H1 (cell line): ENCODE measurements around the gene FBXL16. TPM values are rescaled to one million over a fixed set of nuclear protein-coding genes. Genes with fewer than 3 reads are reported as not detected.

ENCODE experiments used
- CTCF ChIA-PET: fragments of 300-600 bp; sonication (Branson Sonifier 250); formaldehyde crosslinking; loops from one replicate; lab custom pipeline; 2021; ENCODE audit not compliant: partially characterized antibody; lab: Charles Lee
- POLR2A ChIA-PET: fragments of 300-600 bp; sonication (Branson Sonifier 250); formaldehyde crosslinking; loops from one replicate; lab custom pipeline; 2021; ENCODE audit warnings: inconsistent platforms; ENCODE audit not compliant: partially characterized antibody; lab: Charles Lee
- DNase-seq, 2 experiments: peaks; one replicate each; pipeline versions ENCODE4 v3.0.0 to v3.0.0-alpha.2; 2010 to 2022; ENCODE audit warnings: low spot score in 2 of 2, low read depth in 1 of 2, mixed read lengths in 1 of 2
- FAIRE-seq: peaks from 2 replicates; lab custom pipeline; 2011; peaks lifted over from hg19 to GRCh38; lab: Jason Lieb, UNC
- H2AFZ ChIP-seq: 2 replicates; pipeline ENCODE4 v1.8.1; 2012; ENCODE audit warnings: low read length, inconsistent platforms
- H2AK5ac ChIP-seq: 2 replicates; pipeline ENCODE4 v1.6.1; 2013; ENCODE audit warnings: low read depth, low read length
- H2BK120ac ChIP-seq: replicated peaks from 2 replicates; pipeline ENCODE3; 2013; ENCODE audit warnings: low read depth, low read length, inconsistent platforms
- H2BK12ac ChIP-seq: 2 replicates; pipeline ENCODE4 v1.6.1; 2013; ENCODE audit warnings: low read depth, low read length
- H2BK15ac ChIP-seq: 2 replicates; pipeline ENCODE4 v1.6.1; 2013; ENCODE audit warnings: low read length
- H2BK20ac ChIP-seq: 2 replicates; pipeline ENCODE4 v1.6.1; 2013; ENCODE audit warnings: low read length
- H2BK5ac ChIP-seq: 2 replicates; pipeline ENCODE4 v1.6.1; 2013; ENCODE audit warnings: low read depth, low read length
- H3K14ac ChIP-seq: 2 replicates; pipeline ENCODE4 v1.6.1; 2013; ENCODE audit warnings: inconsistent platforms; ENCODE audit not compliant: insufficient read length
- H3K18ac ChIP-seq: 2 replicates; pipeline ENCODE4 v1.6.1; 2013; ENCODE audit warnings: low read length; ENCODE audit errors: extremely low read depth
- H3K23ac ChIP-seq: 2 replicates; pipeline ENCODE4 v1.6.1; 2013; ENCODE audit warnings: inconsistent platforms; ENCODE audit not compliant: insufficient read length
- H3K23me2 ChIP-seq: 2 replicates; pipeline ENCODE4 v1.6.1; 2013; ENCODE audit warnings: low read depth, low read length
- H3K27ac ChIP-seq: 2 replicates; pipeline ENCODE4 v1.6.1; 2011; ENCODE audit warnings: low read depth, low read length, inconsistent platforms
- H3K27me3 ChIP-seq, 4 experiments: replicated peaks in 1 of 4; 1 replicate in 1 of 4; 2 replicates in 3 of 4; pipeline versions ENCODE4 v1.6.1 to v1.8.1; 2011 to 2013; ENCODE audit warnings: low read length in 3 of 4, mild to moderate bottlenecking in 3 of 4, inconsistent platforms in 2 of 4, mixed read lengths in 2 of 4, moderate library complexity in 1 of 4; ENCODE audit not compliant: control insufficient read depth in 3 of 4, insufficient read depth in 3 of 4; ENCODE audit errors: extremely low read depth in 1 of 4
- H3K36me3 ChIP-seq, 4 experiments: 2 replicates each; pipeline versions ENCODE4 v1.6.1 to v1.8.1; 2011 to 2013; ENCODE audit warnings: mild to moderate bottlenecking in 4 of 4, low read length in 3 of 4, moderate library complexity in 2 of 4, control low read depth in 1 of 4, inconsistent platforms in 1 of 4; ENCODE audit not compliant: insufficient read depth in 4 of 4, control insufficient read depth in 2 of 4
- H3K4ac ChIP-seq: replicated peaks from 2 replicates; pipeline ENCODE3; 2013; ENCODE audit warnings: low read length, low read depth, mixed read lengths, inconsistent platforms; ENCODE audit not compliant: insufficient read length
- H3K4me1 ChIP-seq, 4 experiments: replicated peaks in 1 of 4; 1 replicate in 1 of 4; 2 replicates in 3 of 4; pipeline versions ENCODE4 v1.6.1 to v1.8.1; 2011 to 2013; ENCODE audit warnings: low read length in 3 of 4, inconsistent platforms in 2 of 4, mixed read lengths in 1 of 4; ENCODE audit not compliant: insufficient read depth in 4 of 4, control insufficient read depth in 3 of 4
- H3K4me2 ChIP-seq, 2 experiments: 2 replicates each; pipeline versions ENCODE4 v1.6.1 to v1.8.1; 2011 to 2013; ENCODE audit warnings: low read depth in 2 of 2, low read length in 2 of 2, control low read depth in 1 of 2, inconsistent platforms in 1 of 2, mild to moderate bottlenecking in 1 of 2; ENCODE audit not compliant: insufficient read depth in 1 of 2
- H3K4me3 ChIP-seq, 4 experiments: fragments of 200-600, 300-600 bp in 1 of 4; sonication (generic), shearing (Covaris generic), sonication (Bioruptor Twin) in 1 of 4; 2 replicates each; pipeline versions ENCODE4 v1.5.1 to v1.8.1; 2011 to 2016; ENCODE audit warnings: low read length in 4 of 4, low read depth in 3 of 4, control low read depth in 2 of 4, inconsistent platforms in 2 of 4, mild to moderate bottlenecking in 2 of 4, mixed read lengths in 1 of 4, moderate library complexity in 1 of 4; ENCODE audit not compliant: insufficient read depth in 2 of 4; ENCODE audit errors: extremely low read depth in 1 of 4
- H3K56ac ChIP-seq: replicated peaks from 2 replicates; pipeline ENCODE3; 2013; ENCODE audit warnings: low read depth, mild to moderate bottlenecking, mixed read lengths, low read length, inconsistent platforms; ENCODE audit not compliant: insufficient read length
- H3K79me1 ChIP-seq: 2 replicates; pipeline ENCODE4 v1.6.1; 2013; ENCODE audit warnings: low read depth, low read length, control low read depth
- H3K79me2 ChIP-seq, 2 experiments: 2 replicates each; pipeline versions ENCODE4 v1.6.1 to v1.8.1; 2012 to 2013; ENCODE audit warnings: low read length in 2 of 2, mild to moderate bottlenecking in 2 of 2, inconsistent platforms in 1 of 2; ENCODE audit not compliant: insufficient read depth in 2 of 2, control insufficient read depth in 1 of 2
- H3K9ac ChIP-seq, 4 experiments: replicated peaks in 1 of 4; 1 replicate in 1 of 4; 2 replicates in 3 of 4; pipeline versions ENCODE4 v1.6.1 to v1.8.1; 2011 to 2013; ENCODE audit warnings: low read depth in 3 of 4, low read length in 3 of 4, control low read depth in 2 of 4, mild to moderate bottlenecking in 2 of 4, moderate library complexity in 2 of 4, inconsistent platforms in 1 of 4; ENCODE audit errors: extremely low read depth in 1 of 4
- H3K9me3 ChIP-seq, 2 experiments: 2 replicates each; pipeline versions ENCODE4 v1.6.1 to v1.8.1; 2012 to 2013; ENCODE audit warnings: mild to moderate bottlenecking in 2 of 2, moderate library complexity in 2 of 2, control low read depth in 1 of 2, inconsistent platforms in 1 of 2, low read depth in 1 of 2, low read length in 1 of 2, mixed read lengths in 1 of 2; ENCODE audit not compliant: insufficient read depth in 2 of 2
- H4K20me1 ChIP-seq, 2 experiments: replicated peaks in 1 of 2; 2 replicates each; pipeline versions ENCODE3 to v1.8.1; 2011 to 2013; ENCODE audit warnings: inconsistent platforms in 2 of 2, low read length in 2 of 2, mild to moderate bottlenecking in 1 of 2; ENCODE audit not compliant: insufficient read depth in 2 of 2, control insufficient read depth in 1 of 2
- H4K5ac ChIP-seq: 2 replicates; pipeline ENCODE4 v1.6.1; 2013; ENCODE audit warnings: low read length, low read depth, mixed read lengths, inconsistent platforms; ENCODE audit not compliant: insufficient read length
- H4K8ac ChIP-seq: 2 replicates; pipeline ENCODE4 v1.8.0; 2013; ENCODE audit warnings: mild to moderate bottlenecking, moderate library complexity, low read length, inconsistent platforms; ENCODE audit not compliant: insufficient read depth; ENCODE audit errors: extremely low read depth
- H4K91ac ChIP-seq: replicated peaks from 2 replicates; pipeline ENCODE3; 2013; ENCODE audit warnings: low read length, mixed read lengths, inconsistent platforms; ENCODE audit not compliant: insufficient read length
- CHD1 ChIP-seq: IDR thresholded peaks from 2 replicates; pipeline ENCODE4 v1.6.1; 2012; ENCODE audit warnings: low read depth, low read length, improper control_type of control experiment
- HDAC6 ChIP-seq: IDR thresholded peaks from one replicate; pipeline ENCODE4 v1.7.1; 2012; ENCODE audit warnings: low read depth, mild to moderate bottlenecking, inconsistent platforms, low read length, moderate library complexity
- POLR2AphosphoS5 ChIP-seq: IDR thresholded peaks from 2 replicates; pipeline ENCODE4 v1.6.1; 2011; ENCODE audit warnings: low read depth, low read length
- POU5F1 ChIP-seq: IDR thresholded peaks from 2 replicates; pipeline ENCODE4 v1.6.1; 2011; ENCODE audit warnings: low read depth, mild to moderate bottlenecking, low read length, moderate library complexity
- ZNF274 ChIP-seq: IDR thresholded peaks from 2 replicates; pipeline ENCODE4 v1.7.0; 2012; ENCODE audit warnings: low read length, borderline replicate concordance; ENCODE audit errors: extremely low read depth
- WGBS, 2 experiments: shearing (Covaris generic) in 1 of 2; methylation state at CpG; one replicate each; pipeline versions ENCODE4 v1.1.6 to v1.1.7; 2013 to 2015; ENCODE audit warnings: low lambda C conversion rate in 2 of 2, mixed read lengths in 2 of 2, inconsistent platforms in 1 of 2, low coverage in 1 of 2, missing lambda C conversion rate in 1 of 2; ENCODE audit not compliant: insufficient replicate concordance in 2 of 2, insufficient coverage in 1 of 2, insufficient read length in 1 of 2; ENCODE audit errors: extremely low coverage in 1 of 2, missing lambda C conversion rate in 1 of 2; 5-methylcytosine and 5-hydroxymethylcytosine counted together
- polyA plus RNA-seq, 7 experiments: library from polyadenylated mRNA; depleted of rRNA in 3 of 7; stranded (reverse) in 5 of 7; unstranded in 2 of 7; fragments of >200 nt in 5 of 7; fragments of 200-250 nt in 2 of 7; gene quantifications; 1 replicate in 5 of 7; 2 replicates in 1 of 7; 4 replicates in 1 of 7; pipeline versions ENCODE4 v1.2.1 to v1.2.3, GENCODE V29; 2011 to 2013; ENCODE audit warnings: missing spikeins in 2 of 7, mixed read lengths in 2 of 7
- total RNA-seq: library from RNA; stranded (reverse); fragmentation: NEBNext Ultra II Directional; extraction: Animal tissue kit (Norgen Biotek cat#: 25700); gene quantifications from 2 replicates; pipeline ENCODE4 v1.2.1, GENCODE V29; 2021

FBXL16 gene
- total and polyA plus RNA-seq, 2 of the 8 experiments (the other 6 are each of a cell fraction or from before 2014, with no cell fraction given): 12.5 to 12.8 TPM

DNA sequence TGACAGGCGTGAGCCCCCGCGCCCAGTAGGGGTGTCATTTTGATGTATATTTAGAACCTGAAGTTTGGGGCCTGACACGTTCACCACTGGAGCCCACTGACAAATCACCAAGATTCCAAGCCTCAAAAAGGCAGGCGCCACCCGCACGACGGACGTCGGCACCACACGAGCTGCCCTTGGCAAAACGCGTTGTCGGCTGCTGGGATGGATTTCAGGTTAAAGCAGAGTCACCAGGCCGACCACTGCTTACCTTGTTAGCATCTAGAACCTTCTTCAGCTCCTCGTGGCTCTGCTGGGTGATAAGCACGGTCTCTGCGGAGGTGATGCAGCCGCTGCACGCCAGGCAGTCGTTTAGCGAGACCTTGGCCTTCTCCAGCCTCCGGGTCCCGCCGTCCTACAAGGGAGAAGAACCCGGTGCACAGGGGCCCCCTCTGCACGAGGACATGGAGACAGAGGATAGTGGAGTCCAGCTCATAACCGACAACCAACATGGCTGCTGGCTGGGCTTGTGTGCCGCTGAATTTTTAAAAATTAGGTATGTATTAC lies 31.4 kb upstream of the FBXL16 start:
- Histone ChIP-seq H3K79me2 (no peaks in the 10 kb centered on the region), H2BK15ac (no peak overlapping the region), H3K14ac (no peak overlapping the region), H4K91ac (no peak overlapping the region), H3K79me1 (no peaks in the 10 kb centered on the region), H2BK5ac (no peak overlapping the region), H3K4me3 (no peak overlapping the region), H3K4me1 (peaks cover 0 to 9% (median 3%) of the 10 kb centered on the region in 4 experiments; a peak in 5 of 7 replicates), H2AFZ (no peak overlapping the region), H3K9ac (no peak overlapping the region; a peak in 1 of 7 replicates), H3K9me3 (no peaks in the 10 kb centered on the region), H3K36me3 (peaks cover 0 to 3% (median 2%) of the 10 kb centered on the region in 4 experiments; a peak in 2 of 8 replicates), H3K4me2 (no peak overlapping the region), H4K5ac (no peak overlapping the region), H2BK20ac (no peak overlapping the region), H2BK120ac (no peak overlapping the region), H4K20me1 (peaks cover 2 to 7% of the 10 kb centered on the region in 2 experiments), H3K18ac (no peak overlapping the region), H2AK5ac (no peak overlapping the region), H3K56ac (no peak overlapping the region), H3K27ac (no peak overlapping the region), H3K23me2 (peaks cover 7% of the 10 kb centered on the region; the same call in 1 of the 2 replicates), H3K4ac (no peak overlapping the region), H3K27me3 (no peaks in the 10 kb centered on the region), H4K8ac (no peak overlapping the region; the same call in 1 of the 2 replicates), H3K23ac (no peak overlapping the region), H2BK12ac (no peak overlapping the region)
- 91% methylated on average over 29 of the region's 29 CpGs; no CpG with 5 or more reads in 1 of the 2 experiments for WGBS, 2 experiments
- no peak for TF ChIP-seq POU5F1
- no peak for TF ChIP-seq ZNF274
- no peak for TF ChIP-seq HDAC6
- no peak for TF ChIP-seq POLR2AphosphoS5
- no peak for TF ChIP-seq CHD1
- CTCF ChIA-PET: interaction anchor here (0.8 to 35.8 kb wide), 5 partner anchors 8 to 48 kb away, joined by 3 to 977 read pairs (median 18); partner anchors contain the start of genes ANTKMT, CCDC78, CHTF18 and FBXL16
- POLR2A ChIA-PET: interaction anchor here (1.1 to 23.0 kb wide), 3 partner anchors 7 to 52 kb away, joined by 3 to 353 read pairs (median 39); partner anchors contain the start of genes ANTKMT, CCDC78, HAGHL and METRN
- no peak for DNase-seq
- no peak for FAIRE-seq
